GM10847 (cell line): ENCODE measurements around the gene KRTAP9-8.
"Not testable (repeated sequence)": the region's sequence is repeated elsewhere in the genome, so short reads cannot be mapped to it uniquely, and the experiment has no call there.

Experiments used
- POLR2A ChIP-seq: IDR thresholded peaks from 2 replicates; pipeline ENCODE4 v1.6.1; 2011; ENCODE audit not compliant: insufficient read length; ENCODE audit errors: extremely low read depth

The KRTAP9-8 gene

DNA sequence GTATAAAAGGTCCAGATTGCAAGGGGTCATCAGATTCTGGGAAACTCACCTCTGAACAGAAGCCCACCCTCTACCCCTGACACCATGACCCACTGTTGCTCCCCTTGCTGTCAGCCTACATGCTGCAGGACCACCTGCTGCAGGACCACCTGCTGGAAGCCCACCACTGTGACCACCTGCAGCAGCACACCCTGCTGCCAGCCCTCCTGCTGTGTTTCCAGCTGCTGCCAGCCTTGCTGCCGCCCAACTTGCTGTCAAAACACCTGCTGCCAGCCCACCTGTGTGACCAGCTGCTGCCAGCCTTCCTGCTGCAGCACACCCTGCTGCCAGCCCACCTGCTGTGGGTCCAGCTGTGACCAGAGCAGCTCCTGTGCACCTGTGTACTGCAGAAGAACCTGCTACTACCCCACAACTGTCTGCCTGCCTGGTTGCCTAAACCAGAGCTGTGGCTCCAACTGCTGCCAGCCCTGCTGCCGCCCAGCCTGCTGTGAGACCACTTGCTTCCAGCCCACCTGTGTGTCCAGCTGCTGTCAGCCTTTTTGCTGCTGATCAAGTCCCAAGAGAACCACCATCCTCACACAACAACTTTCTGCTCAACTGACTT is 11.9 kb downstream of the KRTAP9-8 start, which contains the start of gene KRTAP9-4:
Gene KRTAP9-4, plus strand, starts transcription at position 51 of the 604 bp plus-strand sequence. Its CDS starts 34 bp downstream, at position 85.
- TF ChIP-seq POLR2A = not testable (repeated sequence)

DNA sequence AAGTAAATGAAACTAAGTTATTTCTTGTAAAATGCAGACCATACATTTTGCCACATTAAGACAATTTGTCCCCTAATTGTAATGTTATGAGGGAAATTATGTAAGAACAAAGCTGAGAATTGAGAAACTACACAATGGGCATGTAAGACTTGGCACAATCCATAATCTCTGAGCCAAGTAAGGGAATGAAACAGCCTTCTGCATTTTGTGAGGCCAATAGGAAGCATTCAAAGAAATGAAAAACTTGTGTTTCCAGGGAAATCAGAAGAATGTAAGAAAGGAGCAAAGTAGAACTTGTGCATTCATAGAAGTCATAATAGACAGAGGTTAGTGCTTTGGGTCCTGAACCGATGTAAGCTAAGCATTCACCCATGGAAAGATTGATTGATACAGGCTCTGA is 13.5 kb downstream of the KRTAP9-8 start:
- no peak for TF ChIP-seq POLR2A

DNA sequence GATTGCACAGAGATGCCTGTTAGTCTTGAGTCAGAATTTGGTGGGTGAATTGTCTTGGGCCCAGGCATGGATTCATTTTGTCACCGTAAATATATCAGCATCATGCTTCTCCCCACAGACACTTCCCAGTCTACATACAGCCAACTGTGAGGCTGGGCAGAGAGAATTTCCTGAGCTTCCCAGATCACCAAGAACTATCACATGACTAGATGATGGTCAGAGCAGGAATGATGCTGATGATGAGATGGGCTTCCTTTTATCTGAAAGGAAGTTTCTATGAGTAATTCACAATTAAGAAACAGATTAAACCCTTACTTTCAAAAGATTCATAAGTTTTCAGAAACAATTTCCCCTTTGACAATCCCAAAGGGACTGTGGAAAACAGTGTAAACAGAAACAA is 17.1 kb downstream of the KRTAP9-8 start:
- no peak for TF ChIP-seq POLR2A

DNA sequence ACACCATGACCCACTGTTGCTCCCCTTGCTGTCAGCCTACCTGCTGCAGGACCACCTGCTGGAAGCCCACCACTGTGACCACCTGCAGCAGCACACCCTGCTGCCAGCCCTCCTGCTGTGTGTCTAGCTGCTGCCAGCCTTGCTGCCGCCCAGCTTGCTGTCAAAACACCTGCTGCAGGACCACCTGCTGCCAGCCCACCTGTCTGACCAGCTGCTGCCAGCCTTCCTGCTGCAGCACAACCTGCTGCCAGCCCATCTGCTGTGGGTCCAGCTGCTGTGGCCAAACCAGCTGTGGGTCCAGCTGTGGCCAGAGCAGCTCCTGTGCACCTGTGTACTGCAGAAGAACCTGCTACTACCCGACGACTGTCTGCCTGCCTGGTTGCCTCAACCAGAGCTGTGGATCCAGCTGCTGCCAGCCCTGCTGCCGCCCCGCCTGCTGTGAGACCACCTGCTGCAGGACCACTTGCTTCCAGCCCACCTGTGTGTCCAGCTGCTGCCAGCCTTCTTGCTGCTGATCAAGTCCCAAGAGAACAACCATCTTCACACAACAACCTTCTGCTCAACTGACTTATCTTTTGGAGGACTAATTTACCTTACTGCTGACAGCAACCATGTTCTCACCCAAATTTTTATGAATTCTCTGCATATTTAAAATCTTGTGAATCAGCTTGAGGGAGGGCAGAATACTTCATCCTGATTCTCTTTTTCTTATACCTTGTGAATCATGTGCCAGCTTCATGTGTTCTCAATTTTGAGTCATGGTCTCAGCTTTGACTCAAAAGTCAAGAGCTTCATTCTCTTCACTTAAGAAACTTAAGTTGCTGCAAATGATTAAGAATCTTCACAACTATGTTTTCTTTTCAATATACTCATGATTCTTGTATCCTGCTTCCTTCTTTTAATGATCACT is 17.8 kb downstream of the KRTAP9-8 start, which contains the start of gene KRTAP9-9:
Gene KRTAP9-9, plus strand, starts transcription at position 4 of the 910 bp plus-strand sequence.
- TF ChIP-seq POLR2A = not testable (repeated sequence)

DNA sequence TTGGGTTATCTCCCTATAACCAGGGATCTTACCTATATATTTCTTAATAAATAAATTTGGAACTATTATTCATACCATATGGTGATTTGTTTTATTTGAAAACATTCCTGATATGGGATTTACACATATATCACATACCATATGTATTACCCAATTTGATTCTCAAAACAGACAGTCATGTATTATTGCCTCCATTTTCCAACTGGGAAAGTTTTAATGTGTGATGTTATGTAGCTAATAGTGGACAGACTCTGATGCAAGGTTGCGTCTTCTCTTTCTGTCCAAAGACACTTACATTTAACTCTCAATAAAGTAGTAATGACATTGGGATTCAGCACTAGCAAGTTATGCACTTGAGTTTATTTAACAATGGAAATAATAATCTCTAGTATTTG is 18.5 kb downstream of the KRTAP9-8 start:
- TF ChIP-seq POLR2A = no peak

DNA sequence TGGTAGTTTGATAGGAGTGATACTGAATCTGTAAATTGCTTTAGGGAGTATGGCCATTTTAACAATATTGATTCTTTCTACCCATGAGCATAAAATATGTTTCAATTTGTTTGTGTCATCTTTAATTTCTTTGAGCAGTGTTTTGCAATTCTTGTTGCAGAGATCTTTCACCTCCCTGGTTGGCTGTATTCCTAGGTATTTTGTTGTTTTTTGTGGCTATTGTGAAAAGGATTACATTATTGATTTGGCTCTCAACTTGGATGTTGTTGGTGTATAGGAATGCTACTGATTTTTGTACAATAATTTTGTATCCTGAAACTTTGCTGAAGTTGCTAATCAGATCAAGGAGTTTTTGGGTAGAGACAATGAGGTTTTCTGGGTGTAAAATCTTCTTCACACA is 20.6 kb downstream of the KRTAP9-8 start:
- TF ChIP-seq POLR2A = no peak

DNA sequence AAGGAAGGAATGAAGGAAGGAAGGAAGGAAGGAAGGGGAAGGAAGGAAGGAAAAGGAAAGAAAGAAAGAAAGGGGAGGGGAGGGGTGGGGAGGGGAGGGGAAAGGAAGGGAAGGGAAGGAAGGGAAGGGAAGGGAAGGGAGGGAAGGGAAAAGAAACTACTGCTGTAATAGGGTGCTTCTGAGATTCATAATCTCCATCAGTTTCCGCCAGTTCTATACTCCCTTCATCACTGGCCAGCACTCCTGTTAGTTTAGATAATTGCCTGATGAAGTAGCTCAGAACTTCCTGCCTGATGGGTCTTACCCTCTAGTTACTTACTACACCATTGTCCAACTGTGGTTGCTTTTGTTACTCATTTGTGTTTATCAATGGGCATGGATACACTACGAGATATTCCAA is 25.4 kb downstream of the KRTAP9-8 start:
- no peak for TF ChIP-seq POLR2A

DNA sequence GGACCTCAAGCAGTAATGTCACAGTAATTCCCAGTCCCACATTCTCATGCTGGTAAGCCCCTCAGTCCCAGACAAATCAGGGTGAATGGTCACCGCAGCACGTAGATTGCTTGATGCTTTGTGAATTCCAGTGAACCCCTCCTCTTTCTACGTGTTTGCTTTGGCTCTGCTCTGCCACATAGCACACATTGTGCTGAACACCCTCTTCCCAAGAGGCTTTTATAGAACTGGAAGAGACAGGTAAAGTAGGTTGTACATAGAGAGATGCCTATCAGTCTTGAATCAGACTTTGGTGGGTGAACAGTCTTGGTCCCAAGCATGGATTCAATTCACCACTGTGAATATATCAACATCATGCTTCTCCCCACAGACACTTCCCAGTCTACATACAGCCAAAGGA is 26.8 kb downstream of the KRTAP9-8 start:
- no peak for TF ChIP-seq POLR2A

DNA sequence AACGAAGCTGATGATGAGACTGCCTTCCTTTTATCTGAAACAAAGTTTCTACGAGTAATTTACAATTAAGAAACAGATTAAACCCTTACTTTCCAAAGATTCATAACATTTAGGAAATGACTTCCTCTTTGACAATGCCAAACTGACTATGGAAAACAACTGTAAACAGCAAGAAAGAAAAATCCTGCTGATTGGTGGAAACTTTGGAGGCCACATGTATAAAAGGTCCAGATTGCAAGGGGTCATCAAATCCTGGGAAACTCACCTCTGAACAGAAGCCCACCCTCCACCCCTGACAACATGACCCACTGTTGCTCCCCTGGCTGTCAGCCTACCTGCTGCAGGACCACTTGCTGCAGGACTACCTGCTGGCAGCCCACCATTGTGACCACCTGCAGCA is 27.3 kb downstream of the KRTAP9-8 start, which contains the start of gene KRTAP9-6:
Gene KRTAP9-6, plus strand, starts transcription at position 301 of the 400 bp plus-strand sequence. Its CDS starts 0 bp downstream, at position 301.
- TF ChIP-seq POLR2A = no peak

DNA sequence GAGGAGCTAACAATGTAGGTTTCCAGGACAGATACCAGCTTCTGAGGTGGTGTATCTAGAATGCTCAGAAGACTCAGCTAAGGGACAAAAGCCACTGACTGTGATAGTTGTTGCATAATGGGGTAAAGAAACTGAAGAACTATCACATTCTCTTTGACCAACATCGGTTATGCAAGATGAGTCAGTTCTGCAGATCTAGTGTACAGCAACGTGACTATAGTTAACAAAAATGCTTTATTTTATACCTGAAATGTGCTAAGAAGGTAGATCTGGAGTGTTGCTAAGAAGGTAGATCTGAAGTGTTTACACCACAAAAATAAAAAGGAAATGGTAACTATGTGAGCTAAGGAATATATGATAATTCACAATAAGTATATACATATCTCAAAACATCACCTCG is 29.9 kb downstream of the KRTAP9-8 start:
- TF ChIP-seq POLR2A = no peak

DNA sequence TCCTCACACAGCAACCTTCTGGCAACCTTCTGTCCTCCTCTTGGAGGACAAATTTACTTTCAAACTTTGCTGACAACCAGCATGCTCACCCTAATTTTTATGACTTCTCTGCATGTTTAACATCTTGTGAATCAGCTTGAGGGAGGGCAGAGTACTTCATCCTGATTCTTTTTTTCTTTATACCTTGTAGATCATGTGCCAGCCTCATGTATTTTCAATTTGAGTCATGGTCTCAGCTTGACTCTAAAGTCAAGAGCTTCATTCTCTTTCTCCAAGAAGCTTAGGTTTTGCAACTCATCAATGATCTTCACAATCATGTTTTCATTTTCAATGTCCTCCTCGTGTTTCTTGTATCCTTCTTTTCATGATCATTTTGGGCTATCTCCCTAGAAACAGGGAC is 34.1 kb downstream of the KRTAP9-8 start:
- no peak for TF ChIP-seq POLR2A

DNA sequence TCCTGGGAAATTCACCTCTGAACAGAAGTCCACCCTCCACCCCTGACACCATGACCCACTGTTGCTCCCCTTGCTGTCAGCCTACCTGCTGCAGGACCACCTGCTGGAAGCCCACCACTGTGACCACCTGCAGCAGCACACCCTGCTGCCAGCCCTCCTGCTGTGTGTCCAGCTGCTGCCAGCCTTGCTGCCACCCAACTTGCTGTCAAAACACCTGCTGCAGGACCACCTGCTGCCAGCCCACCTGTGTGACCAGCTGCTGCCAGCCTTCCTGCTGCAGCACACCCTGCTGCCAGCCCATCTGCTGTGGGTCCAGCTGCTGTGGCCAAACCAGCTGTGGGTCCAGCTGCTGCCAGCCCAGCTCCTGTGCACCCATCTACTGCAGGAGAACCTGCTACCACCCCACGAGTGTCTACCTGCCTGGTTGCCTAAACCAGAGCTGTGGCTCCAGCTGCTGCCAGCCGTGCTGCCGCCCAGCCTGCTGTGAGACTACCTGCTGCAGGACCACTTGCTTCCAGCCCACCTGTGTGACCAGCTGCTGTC is 37.9 kb downstream of the KRTAP9-8 start, which contains the start of gene KRTAP9-7:
Gene KRTAP9-7, plus strand, starts transcription at position 51 of the 543 bp plus-strand sequence. Its CDS starts 0 bp downstream, at position 51.
- TF ChIP-seq POLR2A = not testable (repeated sequence)

DNA sequence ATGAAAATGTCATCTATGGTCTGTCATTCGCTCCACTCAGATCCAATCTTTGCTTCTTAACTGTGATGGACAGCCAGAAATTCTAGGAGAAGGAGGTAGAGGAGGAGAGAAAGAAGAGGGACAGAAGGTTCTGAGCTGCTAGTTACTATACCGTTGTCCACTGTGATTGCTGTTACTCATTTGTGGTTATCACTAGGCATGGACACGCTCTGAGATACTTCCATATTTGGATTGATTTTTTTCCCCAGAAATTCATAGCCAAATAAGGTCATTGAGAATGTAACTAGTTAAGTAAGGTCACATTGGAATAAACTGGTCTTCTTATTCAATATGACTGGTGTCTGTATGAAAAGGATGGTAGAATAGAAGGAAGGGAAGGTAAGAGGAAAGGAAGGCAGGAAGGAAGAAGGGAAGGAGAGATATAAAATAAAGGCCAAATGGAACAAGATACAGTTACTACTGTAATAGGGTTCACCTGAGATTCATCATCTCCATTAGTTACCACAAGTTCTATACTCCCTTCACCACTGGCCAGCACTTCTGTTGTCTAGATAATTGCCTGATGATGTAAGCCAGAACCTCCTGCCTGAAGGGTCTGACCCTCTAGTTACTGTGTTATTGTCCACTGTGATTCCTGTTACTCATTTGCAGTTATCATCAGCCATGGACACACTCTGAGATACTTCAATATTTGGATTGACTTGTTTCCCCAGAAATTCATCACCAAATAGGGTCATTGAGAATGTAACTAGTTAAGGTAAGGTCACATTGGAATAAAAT is 40.6 kb downstream of the KRTAP9-8 start:
- TF ChIP-seq POLR2A = no peak

DNA sequence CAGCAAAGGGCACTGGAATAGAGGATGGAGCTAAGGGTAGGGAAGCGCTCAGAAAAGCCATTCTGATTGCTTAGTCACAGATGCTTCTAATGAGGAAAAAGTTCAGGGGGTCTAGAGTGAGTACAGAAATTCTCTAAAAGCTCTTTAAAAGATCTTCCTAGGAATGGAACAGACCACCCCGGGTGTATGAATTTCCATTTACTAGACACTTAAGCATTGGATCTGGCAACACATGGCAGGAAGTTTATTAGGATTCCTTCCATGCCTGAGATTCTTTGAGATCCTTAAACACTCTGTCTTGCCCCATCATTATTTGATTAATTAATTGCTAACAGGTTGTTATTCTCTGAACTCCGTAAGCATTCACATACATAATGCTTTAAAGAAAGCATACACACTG is 46.2 kb downstream of the KRTAP9-8 start:
- no peak for TF ChIP-seq POLR2A

DNA sequence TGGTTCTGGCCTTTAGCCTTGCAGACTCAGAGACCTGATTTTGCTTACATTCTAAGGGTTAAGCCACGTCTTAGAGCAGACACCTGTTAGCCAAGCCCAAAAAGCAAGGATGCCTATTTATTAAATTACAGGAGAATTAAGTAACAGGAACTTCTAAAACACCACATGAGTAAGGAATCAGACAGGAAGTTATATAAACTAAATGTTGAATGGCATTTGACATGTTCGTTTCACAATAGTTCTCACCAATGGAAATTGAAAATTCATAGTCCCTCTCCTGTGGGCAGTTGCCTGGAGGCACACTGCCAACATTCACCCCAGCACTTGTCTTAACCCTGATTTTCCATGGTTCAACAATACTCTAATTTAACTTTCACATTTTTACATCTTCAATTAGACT is 46.7 kb downstream of the KRTAP9-8 start:
- TF ChIP-seq POLR2A = no peak
